Fibroblast of skin of abdomen (primary cell): ENCODE data around the gene GPLD1. TPM values are rescaled to one million over a fixed set of nuclear protein-coding genes. Genes with fewer than 3 reads are reported as not detected.
"Not testable (repeated sequence)": the region's sequence is repeated elsewhere in the genome, so short reads cannot be mapped to it uniquely, and the experiment has no call there.

Source experiments
- DNase-seq: peaks from one replicate; pipeline ENCODE4 v3.0.0-alpha.2; 2013
- polyA plus RNA-seq, 2 experiments: library from polyadenylated mRNA; unstranded; fragments of 120-200 nt; gene quantifications; one replicate each; pipeline ENCODE4 v1.2.1, GENCODE V29; 2013; ENCODE audit not compliant: insufficient read length in 2 of 2

GPLD1 gene
- polyA plus RNA-seq (2013, experiment 1 of 2; ENCODE audit: insufficient read length): 0.24 TPM
- polyA plus RNA-seq (2013, experiment 2 of 2; ENCODE audit: insufficient read length): 0.38 TPM

DNA sequence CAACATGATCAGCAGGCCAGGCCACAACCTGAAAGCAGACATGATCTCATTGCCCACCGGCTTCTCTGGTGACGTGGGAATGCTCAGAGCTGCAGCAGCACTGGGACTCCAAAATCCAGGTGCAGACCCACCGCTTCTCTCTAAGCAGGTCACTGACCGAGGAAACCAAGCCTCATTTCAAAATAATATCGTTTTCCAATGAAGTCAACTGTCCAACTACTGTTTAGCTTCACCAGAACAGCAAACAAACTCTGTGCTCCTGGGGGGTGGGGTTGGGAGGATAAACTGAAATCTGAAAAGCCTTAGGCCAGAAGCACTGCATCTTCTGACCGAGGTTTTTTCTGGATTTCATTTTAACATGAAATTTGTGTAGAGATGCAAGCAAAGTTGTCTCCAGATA, at the start of gene GPLD1:
GPLD1 (minus strand) TSS at position 109 of the 400 bp plus-strand sequence; CDS start at position 42, 67 bp downstream.
- DNase-seq: no peak

- DNase-seq: no peak
Observed at GRCh38 chr6:24537771-24538385, 48.5 kb upstream of the GPLD1 start.

- peak; percentile 7 for DNase-seq
Observed at GRCh38 chr6:24537082-24537699, 47.8 kb upstream of the GPLD1 start.

GRCh38 chr6:24536466-24536865, 47.1 kb upstream of the GPLD1 start:
- DNase-seq: no peak

- DNase-seq: no peak
Observed at GRCh38 chr6:24535210-24535609, 45.8 kb upstream of the GPLD1 start.

DNA sequence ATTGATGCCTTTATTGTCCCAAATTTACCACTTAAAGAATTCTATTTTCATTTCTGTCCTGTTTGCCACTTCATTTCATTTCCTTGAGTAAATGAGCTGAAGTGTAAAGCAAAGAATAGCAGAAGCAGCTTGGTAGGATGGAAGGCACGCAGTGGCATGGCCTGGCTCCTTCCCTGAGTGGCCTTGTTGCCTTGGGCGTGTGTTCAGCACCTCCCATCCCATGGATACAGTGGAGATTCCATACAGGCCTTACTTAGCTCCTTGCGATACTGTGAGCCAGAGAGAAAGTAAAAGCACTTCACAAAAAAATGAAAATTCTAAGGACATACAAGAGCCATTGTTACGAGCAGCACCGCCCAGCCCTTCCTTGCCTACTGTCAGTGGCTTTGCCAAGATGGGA, 45.0 kb upstream of the GPLD1 start:
- no peak for DNase-seq

GRCh38 chr6:24529985-24530384, 40.6 kb upstream of the GPLD1 start:
- DNase-seq: no peak

- peak; percentile 32 for DNase-seq
Observed at GRCh38 chr6:24524805-24525204, 35.4 kb upstream of the GPLD1 start.

DNA sequence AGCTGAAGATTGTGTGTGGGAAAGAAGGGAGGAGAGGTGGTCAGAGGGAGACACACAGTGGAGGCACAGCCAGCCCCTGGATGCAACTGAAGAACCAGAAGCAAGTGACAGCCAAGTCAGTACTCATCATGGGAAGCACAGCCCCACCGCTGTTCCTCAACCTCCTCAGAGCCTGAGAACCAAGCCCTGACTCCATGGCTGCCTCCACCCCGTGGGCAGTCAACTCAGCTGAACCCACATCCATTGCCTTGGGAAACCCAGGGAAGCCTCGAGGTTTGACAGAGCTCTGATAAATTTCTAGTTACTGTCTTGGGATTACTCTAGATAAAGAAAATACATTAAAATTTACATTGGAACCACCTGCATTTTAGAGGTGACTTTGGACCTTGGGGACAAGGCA, 35.0 kb upstream of the GPLD1 start:
- no peak for DNase-seq

- DNase-seq: no peak
Observed at GRCh38 chr6:24522228-24523176, 33.1 kb upstream of the GPLD1 start.

GRCh38 chr6:24520929-24521546, 31.7 kb upstream of the GPLD1 start:
- DNase-seq: peak; percentile 27

- DNase-seq: no peak
Observed at GRCh38 chr6:24517659-24518543, 28.5 kb upstream of the GPLD1 start.

DNA sequence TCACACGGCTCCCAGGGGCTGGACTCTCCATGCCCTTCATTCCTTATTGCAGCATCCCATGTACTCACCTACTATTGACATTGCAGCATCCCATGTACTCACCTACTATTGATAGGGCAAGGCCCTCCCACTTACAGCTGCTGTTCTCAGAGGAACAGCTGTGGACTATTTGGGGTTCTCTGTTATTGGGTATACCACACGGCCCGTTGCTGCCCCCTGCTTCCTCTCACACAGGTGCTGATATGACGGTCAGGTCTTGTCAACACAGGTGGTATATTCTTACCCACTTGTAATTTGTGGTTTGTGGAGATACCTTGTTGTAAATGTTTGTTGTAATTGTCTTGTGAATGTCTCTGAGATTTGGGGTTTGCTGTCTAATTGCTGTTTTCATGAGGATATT, 24.2 kb upstream of the GPLD1 start:
- no peak for DNase-seq

DNA sequence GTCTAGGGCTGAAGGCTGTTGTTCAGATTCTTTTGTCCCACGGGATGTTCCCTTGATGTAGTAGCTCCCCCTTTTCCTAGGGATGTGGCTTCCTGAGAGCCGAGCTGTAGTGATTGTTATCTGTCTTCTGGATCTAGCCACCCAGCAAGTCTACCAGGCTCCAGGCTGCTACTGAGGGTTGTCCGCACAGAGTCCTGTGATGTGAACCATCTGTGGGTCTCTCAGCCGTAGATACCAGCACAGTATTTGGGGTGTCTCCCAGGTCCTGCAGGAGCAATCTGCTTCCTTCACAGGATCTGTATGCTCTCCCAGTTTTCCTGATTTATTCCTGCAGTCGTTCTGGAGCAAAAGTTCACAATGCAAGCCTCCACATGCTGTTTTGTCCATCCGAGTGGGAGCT, 22.6 kb upstream of the GPLD1 start:
- DNase-seq: not testable (repeated sequence)

DNA sequence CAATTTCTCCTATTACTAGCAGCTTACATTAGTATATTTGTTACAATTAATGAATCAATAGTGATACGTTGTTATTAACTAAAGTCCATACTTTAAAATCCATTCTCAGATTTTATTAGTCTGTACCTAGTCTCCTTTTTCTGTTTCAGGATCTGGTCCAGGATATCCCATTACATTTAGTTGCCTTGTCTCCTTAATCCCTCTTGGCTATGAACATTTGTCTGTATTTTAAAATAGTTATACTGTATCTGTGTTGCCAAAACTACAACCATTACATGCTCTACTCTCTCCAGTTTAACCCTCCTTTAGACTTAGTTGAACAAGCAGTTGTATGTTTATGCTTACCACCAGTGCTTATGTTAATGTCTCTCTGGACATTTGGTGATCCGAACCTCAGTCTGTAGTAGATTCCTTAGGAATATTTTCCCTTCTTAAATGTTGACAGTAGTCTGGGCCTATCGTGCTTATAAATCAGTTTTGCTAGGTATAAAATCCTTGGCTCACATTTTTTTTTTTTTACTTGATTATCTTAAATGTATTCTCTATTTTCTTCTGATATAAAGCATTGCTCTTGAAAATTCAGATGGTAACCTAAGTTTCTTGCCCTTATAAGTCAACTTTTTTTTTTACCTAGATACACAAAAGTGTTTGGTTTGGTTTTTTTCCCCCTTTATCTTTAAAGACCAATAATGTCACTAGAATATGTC, 17.6 kb upstream of the GPLD1 start:
- DNase-seq: no peak

DNA sequence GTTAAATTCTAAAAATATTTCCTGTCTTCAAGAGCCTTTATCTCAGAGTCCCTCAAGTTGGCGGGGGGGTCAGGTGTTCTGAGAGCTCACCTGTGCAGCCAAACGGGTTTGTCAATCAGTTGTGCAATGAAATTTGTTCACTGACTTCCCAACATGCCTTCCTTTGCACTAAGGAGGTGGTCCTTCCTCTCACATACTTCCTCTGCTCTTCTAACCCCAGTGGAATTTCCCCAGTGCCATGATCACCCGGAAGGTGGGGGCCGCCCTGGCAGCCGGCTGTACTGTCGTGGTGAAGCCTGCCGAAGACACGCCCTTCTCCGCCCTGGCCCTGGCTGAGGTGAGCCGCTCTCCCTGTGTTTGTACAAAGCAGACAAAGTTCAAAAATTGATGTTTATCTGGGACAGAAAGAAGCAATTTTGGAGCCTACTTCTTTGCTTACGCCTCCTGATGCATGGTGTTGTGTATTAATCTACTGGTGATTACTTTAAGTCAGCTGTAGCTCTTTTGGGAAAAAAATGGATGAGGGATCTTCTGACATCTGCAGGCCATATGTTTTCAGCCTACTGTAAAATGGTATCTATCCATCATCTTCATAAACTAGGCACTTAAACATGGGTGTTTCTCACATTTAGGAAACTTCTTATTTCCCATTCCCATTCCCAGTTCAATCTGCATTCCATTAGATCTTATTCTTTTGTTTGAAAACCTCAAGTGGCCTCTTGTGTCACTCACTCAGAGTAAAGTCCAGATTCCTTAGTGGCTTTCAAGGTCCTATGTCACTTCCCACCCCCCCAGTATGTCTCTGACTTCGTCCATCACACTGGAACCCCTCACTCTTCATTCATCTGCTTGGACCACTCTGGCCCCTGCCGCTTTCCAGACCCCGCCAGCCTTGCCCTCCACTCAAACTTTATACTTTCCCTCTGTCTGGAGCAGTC, 15.5 kb upstream of the GPLD1 start:
- DNase-seq: peak; percentile 52

- DNase-seq: no peak
Observed at GRCh38 chr6:24504287-24504648, 14.9 kb upstream of the GPLD1 start.

GRCh38 chr6:24501914-24502313, 12.5 kb upstream of the GPLD1 start:
- no peak for DNase-seq

DNA sequence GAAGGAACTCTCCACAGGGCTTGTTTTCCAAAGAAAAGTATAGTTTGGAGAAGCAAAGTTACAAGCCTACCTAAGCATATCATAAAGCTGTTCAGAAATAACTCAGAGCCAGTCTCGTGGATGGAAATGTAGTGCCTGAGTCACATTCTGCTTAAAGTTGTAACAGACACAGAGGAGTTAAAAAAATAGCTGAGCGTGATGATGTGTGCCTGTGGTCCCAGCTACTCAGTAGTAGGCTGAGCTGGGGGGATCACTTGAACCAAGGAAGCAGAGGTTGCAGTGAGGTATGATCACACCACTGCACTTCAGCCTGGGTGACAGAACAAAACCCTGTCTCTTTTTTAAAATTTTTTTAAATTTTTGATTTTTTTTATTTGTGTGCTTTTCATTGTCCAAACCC, 12.0 kb upstream of the GPLD1 start:
- DNase-seq: no peak

DNA sequence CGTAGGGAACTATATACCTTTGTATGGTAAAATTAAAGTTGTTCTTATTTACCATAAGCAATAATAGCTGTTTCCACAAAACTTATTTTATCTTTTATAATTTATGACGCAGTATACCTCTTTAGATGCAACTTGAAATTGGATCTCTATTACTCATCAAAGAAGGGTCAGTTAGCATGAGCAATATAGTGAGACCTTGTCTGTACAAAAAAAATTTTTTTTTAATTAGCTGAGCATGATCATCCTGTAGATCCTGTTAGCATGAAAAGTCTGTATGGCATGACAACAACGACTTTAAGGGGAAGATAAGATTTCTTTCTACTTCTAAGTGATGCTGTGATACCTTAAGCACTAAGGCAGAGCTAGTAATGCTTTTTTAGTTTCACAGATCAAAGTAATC, 11.3 kb upstream of the GPLD1 start:
- DNase-seq: no peak
